Prostate gland (tissue), 2 donors: ENCODE measurements around the gene OTX1. TPM values are rescaled to one million over a fixed set of nuclear protein-coding genes. Genes with fewer than 3 reads are reported as not detected.

ENCODE experiments used
- DNase-seq: peaks from one replicate; pipeline ENCODE4 v3.0.0-alpha.2; 2019; ENCODE audit warnings: low spot score
- H3K27ac ChIP-seq, 2 donors: fragments of 200-600 bp; sonication (generic); 2 replicates each; pipeline ENCODE4 v1.5.1; 2017 to 2019
- H3K27me3 ChIP-seq: fragments of 200-600 bp; sonication (generic); replicated peaks from 2 replicates; pipeline ENCODE4 v1.5.1; 2019; ENCODE audit not compliant: insufficient read depth
- H3K36me3 ChIP-seq, 2 donors: fragments of 200-600 bp; sonication (generic); 1 replicate in 1 of 2; 2 replicates in 1 of 2; pipeline versions ENCODE4 v1.5.1 to v1.8.1; 2017 to 2019
- H3K4me1 ChIP-seq: fragments of 200-600 bp; sonication (generic); replicated peaks from 2 replicates; pipeline ENCODE4 v1.5.1; 2019
- H3K4me3 ChIP-seq, 2 donors: fragments of 200-600 bp; sonication (generic); 2 replicates each; pipeline ENCODE4 v1.5.1; 2017 to 2019
- H3K9me3 ChIP-seq: fragments of 200-600 bp; sonication (generic); 2 replicates; pipeline ENCODE4 v1.5.1; 2017
- POLR2A ChIP-seq: fragments of 450-650 bp; IDR thresholded peaks from one replicate; pipeline ENCODE4 v1.6.1; 2016; ENCODE audit warnings: antibody characterized with exemption, mild to moderate bottlenecking
- POLR2AphosphoS5 ChIP-seq: sonication (generic); formaldehyde crosslinking; IDR thresholded peaks from one replicate; pipeline ENCODE4 v1.6.1; 2017; ENCODE audit warnings: antibody characterized with exemption
- WGBS: methylation state at CpG from one replicate; pipeline ENCODE4 v1.1.5; 2018; 5-methylcytosine and 5-hydroxymethylcytosine counted together
- intact Hi-C: fragments of 100-400 bp; cut with DNase I; formaldehyde crosslinking; loops from one replicate; pipeline ENCODE4 v1.14.2; 2022
- total RNA-seq, 2 donors: library from RNA; depleted of rRNA; stranded (reverse); fragments of >200 nt; gene quantifications; one replicate each; pipeline ENCODE4 v1.1.0, GENCODE V29; 2016
- TF ChIP-seq, protein P1 (sequence below), 4 experiments: fragments of 200-600 bp in 2 of 4; fragments of 450-650 bp in 2 of 4; sonication (generic) in 2 of 4; IDR thresholded peaks; 1 replicate in 3 of 4; 2 replicates in 1 of 4; pipeline ENCODE4 v1.5.1; 2016 to 2019; ENCODE audit warnings: antibody characterized with exemption in 4 of 4, mild to moderate bottlenecking in 2 of 4, moderate library complexity in 2 of 4

OTX1 gene
- total RNA-seq, 2 donors from 2014 or later: 2.0 to 2.2 TPM

DNA sequence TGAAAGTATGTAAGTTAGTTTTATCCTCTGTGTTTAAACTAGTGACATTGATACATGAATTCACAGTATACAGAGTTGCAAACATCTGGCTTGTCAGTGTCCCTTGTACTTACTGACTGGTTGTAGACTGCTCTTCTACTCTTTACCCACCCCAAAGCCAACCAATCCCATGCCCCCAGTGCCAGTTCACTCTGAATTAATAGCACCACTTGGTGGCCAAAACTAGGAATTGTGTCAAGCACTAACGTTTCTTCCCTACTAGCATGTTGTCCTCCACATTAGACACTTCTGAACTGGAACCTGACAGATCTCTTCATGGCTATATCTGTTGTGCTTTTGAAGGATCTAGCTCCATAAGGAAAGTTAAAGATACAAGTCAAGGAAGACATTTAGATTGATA, 27.2 kb upstream of the OTX1 start:
- Histone ChIP-seq H3K4me3 (no peak overlapping the region), H3K4me1 (no peaks in the 10 kb centered on the region), H3K27me3 (no peaks in the 10 kb centered on the region), H3K27ac (no peak overlapping the region), H3K9me3 (no peaks in the 10 kb centered on the region), H3K36me3 (no peaks in the 10 kb centered on the region)
- no peak for DNase-seq
- intact Hi-C loops: no loop called here
- 0% methylated on average over 1 of the region's 1 CpG for WGBS
- TF ChIP-seq POLR2A (no peak), POLR2AphosphoS5 (no peak)
- TF ChIP-seq, protein P1, sequence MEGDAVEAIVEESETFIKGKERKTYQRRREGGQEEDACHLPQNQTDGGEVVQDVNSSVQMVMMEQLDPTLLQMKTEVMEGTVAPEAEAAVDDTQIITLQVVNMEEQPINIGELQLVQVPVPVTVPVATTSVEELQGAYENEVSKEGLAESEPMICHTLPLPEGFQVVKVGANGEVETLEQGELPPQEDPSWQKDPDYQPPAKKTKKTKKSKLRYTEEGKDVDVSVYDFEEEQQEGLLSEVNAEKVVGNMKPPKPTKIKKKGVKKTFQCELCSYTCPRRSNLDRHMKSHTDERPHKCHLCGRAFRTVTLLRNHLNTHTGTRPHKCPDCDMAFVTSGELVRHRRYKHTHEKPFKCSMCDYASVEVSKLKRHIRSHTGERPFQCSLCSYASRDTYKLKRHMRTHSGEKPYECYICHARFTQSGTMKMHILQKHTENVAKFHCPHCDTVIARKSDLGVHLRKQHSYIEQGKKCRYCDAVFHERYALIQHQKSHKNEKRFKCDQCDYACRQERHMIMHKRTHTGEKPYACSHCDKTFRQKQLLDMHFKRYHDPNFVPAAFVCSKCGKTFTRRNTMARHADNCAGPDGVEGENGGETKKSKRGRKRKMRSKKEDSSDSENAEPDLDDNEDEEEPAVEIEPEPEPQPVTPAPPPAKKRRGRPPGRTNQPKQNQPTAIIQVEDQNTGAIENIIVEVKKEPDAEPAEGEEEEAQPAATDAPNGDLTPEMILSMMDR (IDR thresholded peaks at IDR 0.05): peak in 2 of 4 experiments; percentile 12 to 20

DNA sequence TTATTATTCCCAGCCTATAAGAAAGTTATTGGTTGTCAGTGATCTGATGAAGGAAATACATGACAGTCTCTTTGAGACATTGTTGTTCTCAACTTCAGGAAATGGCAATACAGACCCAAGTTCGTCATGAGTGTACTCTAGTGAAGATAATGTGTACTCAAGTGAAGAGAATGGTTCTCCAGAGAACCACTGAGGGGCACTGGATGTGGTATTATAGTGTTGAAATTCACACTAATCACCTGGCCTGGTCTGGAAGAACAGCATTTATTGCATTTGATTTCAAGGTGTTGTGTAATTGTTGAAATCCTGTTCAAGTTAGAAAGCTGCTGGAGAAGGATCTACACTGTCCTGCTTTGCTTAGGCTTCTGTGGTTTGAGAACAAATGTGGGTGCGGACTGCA, 23.4 kb upstream of the OTX1 start:
- TF ChIP-seq POLR2AphosphoS5 (no peak), POLR2A (no peak)
- TF ChIP-seq, protein P1 (IDR thresholded peaks at IDR 0.05): no peak
- DNase-seq: no peak
- no peaks in the 10 kb centered on the region for H3K9me3 ChIP-seq
- no peaks in the 10 kb centered on the region for H3K4me1 ChIP-seq
- 95% methylated on average over 2 of the region's 2 CpGs for WGBS
- intact Hi-C loops: no loop called here
- H3K4me3 ChIP-seq: no peak overlapping the region
- H3K27ac ChIP-seq: no peak overlapping the region
- H3K36me3 ChIP-seq: no peaks in the 10 kb centered on the region
- no peaks in the 10 kb centered on the region for H3K27me3 ChIP-seq

DNA sequence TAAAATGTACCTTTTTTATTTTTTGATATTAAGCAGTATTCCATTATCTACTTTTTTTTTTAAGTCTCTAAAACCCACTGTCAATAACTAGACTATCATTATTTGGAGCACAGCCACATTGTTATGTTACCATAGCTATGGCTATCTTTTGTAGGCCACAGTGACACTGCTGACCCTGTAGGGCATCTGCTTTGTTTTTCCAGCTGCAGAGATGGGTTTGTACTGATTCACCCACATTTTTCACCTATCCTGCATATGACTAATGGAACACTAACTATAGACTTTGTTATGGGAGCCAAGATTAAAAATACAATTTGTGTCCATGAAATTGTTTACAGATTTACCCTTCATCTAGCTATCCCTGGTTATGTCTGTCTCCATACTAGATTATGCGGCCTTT, 21.6 kb upstream of the OTX1 start:
- no peak for TF ChIP-seq POLR2AphosphoS5
- no peak for TF ChIP-seq POLR2A
- TF ChIP-seq, protein P1 (IDR thresholded peaks at IDR 0.05): no peak
- H3K27ac ChIP-seq: no peak overlapping the region
- no peaks in the 10 kb centered on the region for H3K27me3 ChIP-seq
- no peaks in the 10 kb centered on the region for H3K9me3 ChIP-seq
- no peaks in the 10 kb centered on the region for H3K4me1 ChIP-seq
- intact Hi-C loops: no loop called here
- no peak for DNase-seq
- WGBS: 96% methylated on average over 1 of the region's 1 CpG
- no peak overlapping the region for H3K4me3 ChIP-seq
- no peaks in the 10 kb centered on the region for H3K36me3 ChIP-seq

DNA sequence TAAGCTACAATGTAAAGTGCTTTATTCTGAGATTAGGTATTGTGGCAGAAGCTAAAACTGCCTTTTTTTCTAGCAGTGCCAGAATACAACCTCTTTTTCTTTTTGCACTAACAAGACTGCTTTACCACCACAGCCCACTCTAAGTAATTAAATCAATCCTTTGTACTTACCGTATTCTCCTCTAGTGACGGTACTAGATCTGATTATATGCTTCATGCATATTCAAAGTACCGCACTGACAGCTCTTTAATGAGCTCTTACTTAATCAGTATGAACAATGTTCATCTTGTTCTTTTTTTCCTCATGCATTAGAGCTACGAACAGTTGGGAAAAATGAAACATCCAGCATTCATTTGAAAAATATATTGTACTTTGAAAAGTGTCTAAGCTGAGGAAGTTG, 16.1 kb upstream of the OTX1 start:
- no peaks in the 10 kb centered on the region for H3K9me3 ChIP-seq
- no peak for TF ChIP-seq POLR2AphosphoS5
- TF ChIP-seq, protein P1 (IDR thresholded peaks at IDR 0.05): no peak
- TF ChIP-seq POLR2A: no peak
- no peak overlapping the region for H3K27ac ChIP-seq
- H3K4me3 ChIP-seq: no peak overlapping the region
- intact Hi-C loops: no loop called here
- no peaks in the 10 kb centered on the region for H3K36me3 ChIP-seq
- 92% methylated on average over 4 of the region's 4 CpGs for WGBS
- no peaks in the 10 kb centered on the region for H3K27me3 ChIP-seq
- DNase-seq: no peak
- H3K4me1 ChIP-seq: no peaks in the 10 kb centered on the region

DNA sequence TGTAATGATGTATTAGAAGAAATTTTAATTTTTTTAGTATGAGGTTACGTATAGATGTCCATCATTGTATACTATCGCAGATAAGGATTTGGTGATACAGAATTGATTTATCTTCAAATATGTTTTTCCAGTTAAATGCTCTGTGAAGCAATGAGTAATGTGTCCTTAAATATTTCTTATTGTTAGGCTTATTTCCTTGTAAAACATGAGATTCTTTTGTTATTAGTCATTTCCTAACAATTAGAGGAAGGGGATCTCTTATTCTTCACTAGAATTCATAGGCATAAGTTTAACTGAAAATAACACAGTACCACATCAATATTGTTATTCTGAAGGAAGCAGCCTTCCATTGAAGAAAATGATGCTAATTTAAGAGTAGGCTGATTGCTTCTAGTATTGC, 15.5 kb upstream of the OTX1 start:
- 98% methylated on average over 2 of the region's 2 CpGs for WGBS
- intact Hi-C loops: no loop called here
- no peak for DNase-seq
- Histone ChIP-seq H3K36me3 (no peaks in the 10 kb centered on the region), H3K4me1 (no peaks in the 10 kb centered on the region), H3K9me3 (no peaks in the 10 kb centered on the region), H3K27ac (no peak overlapping the region), H3K4me3 (no peak overlapping the region), H3K27me3 (no peaks in the 10 kb centered on the region)
- no peak for TF ChIP-seq POLR2A
- TF ChIP-seq POLR2AphosphoS5: no peak
- TF ChIP-seq, protein P1 (IDR thresholded peaks at IDR 0.05): no peak
